Hepatic stellate cell (primary cell): ENCODE data around the gene SLC9A3.

Experiments
- DNase-seq: peaks from one replicate; pipeline ENCODE4 v3.0.0; 2011; ENCODE audit warnings: low spot score

SLC9A3 gene

GRCh38 chr5:538801-539468 lies 14.7 kb upstream of the SLC9A3 start:
- DNase-seq: no peak

- no peak for DNase-seq
Measured at GRCh38 chr5:538271-538771, 14.1 kb upstream of the SLC9A3 start.

GRCh38 chr5:537621-538071 lies 13.4 kb upstream of the SLC9A3 start:
- DNase-seq: no peak

GRCh38 chr5:537098-537497 lies 12.8 kb upstream of the SLC9A3 start:
- no peak for DNase-seq

- no peak for DNase-seq
Measured at GRCh38 chr5:535846-536698, 11.8 kb upstream of the SLC9A3 start.

- no peak for DNase-seq
Measured at GRCh38 chr5:534743-535671, 10.8 kb upstream of the SLC9A3 start.

- DNase-seq: no peak
Measured at GRCh38 chr5:533955-534742, 9.9 kb upstream of the SLC9A3 start.

- no peak for DNase-seq
Measured at GRCh38 chr5:533243-533954, 9.2 kb upstream of the SLC9A3 start.

GRCh38 chr5:532521-533242 lies 8.4 kb upstream of the SLC9A3 start:
- DNase-seq: no peak

GRCh38 chr5:531749-532315 lies 7.6 kb upstream of the SLC9A3 start:
- DNase-seq: no peak

GRCh38 chr5:531101-531748 lies 7.0 kb upstream of the SLC9A3 start:
- no peak for DNase-seq

GRCh38 chr5:530001-530955 lies 6.0 kb upstream of the SLC9A3 start:
- no peak for DNase-seq

- DNase-seq: no peak
Measured at GRCh38 chr5:528629-529511, 4.6 kb upstream of the SLC9A3 start.

- no peak for DNase-seq
Measured at GRCh38 chr5:527646-528628, 3.7 kb upstream of the SLC9A3 start.

GRCh38 chr5:526456-527088 lies 2.3 kb upstream of the SLC9A3 start:
- no peak for DNase-seq
